LNCaP clone FGC (cell line): Measurements from ENCODE around the gene RANBP9.
A peak's percentile ranks its signal among the peaks of the same experiment; 100 is the strongest.

Experiments used
- DNase-seq: peaks from one replicate; pipeline ENCODE4 v3.0.0-alpha.2; 2011; ENCODE audit warnings: low read depth
- H3K4me3 ChIP-seq: 2 replicates; pipeline ENCODE4 v1.5.1; 2011; ENCODE audit warnings: mild to moderate bottlenecking, low read depth, low read length, control low read depth
- TF ChIP-seq, protein P1 (sequence below): IDR thresholded peaks from 2 replicates; pipeline ENCODE4 v1.5.1; 2012; ENCODE audit warnings: mild to moderate bottlenecking; ENCODE audit not compliant: control insufficient read depth, insufficient read depth; ENCODE audit errors: extremely low read depth

RANBP9 gene

DNA sequence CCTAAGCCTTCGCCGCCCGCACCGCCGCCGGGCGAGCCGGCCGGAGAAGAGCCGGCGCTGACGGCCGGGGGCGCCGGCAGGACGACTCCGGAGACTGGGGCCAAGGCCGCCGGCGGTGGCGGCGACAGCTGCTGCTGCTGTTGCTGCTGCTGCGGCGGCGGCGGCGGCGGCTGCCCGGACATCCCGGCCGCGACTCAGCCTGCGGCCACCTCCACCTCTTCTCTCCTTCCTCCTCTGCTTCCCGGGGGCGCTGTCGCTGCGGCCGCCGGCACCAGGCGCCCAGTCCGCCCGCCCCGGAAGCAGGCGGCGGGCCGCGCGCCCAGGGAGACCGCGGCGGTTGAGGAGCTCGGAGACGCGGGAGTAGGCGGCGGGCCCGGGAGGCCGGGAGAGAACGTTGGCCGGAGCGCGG lies 307 bp downstream of the RANBP9 start:
- DNase-seq = no peak
- H3K4me3 ChIP-seq = peak overlapping the region; percentile 89
- TF ChIP-seq, protein P1, sequence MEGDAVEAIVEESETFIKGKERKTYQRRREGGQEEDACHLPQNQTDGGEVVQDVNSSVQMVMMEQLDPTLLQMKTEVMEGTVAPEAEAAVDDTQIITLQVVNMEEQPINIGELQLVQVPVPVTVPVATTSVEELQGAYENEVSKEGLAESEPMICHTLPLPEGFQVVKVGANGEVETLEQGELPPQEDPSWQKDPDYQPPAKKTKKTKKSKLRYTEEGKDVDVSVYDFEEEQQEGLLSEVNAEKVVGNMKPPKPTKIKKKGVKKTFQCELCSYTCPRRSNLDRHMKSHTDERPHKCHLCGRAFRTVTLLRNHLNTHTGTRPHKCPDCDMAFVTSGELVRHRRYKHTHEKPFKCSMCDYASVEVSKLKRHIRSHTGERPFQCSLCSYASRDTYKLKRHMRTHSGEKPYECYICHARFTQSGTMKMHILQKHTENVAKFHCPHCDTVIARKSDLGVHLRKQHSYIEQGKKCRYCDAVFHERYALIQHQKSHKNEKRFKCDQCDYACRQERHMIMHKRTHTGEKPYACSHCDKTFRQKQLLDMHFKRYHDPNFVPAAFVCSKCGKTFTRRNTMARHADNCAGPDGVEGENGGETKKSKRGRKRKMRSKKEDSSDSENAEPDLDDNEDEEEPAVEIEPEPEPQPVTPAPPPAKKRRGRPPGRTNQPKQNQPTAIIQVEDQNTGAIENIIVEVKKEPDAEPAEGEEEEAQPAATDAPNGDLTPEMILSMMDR = peak; percentile 41

DNA sequence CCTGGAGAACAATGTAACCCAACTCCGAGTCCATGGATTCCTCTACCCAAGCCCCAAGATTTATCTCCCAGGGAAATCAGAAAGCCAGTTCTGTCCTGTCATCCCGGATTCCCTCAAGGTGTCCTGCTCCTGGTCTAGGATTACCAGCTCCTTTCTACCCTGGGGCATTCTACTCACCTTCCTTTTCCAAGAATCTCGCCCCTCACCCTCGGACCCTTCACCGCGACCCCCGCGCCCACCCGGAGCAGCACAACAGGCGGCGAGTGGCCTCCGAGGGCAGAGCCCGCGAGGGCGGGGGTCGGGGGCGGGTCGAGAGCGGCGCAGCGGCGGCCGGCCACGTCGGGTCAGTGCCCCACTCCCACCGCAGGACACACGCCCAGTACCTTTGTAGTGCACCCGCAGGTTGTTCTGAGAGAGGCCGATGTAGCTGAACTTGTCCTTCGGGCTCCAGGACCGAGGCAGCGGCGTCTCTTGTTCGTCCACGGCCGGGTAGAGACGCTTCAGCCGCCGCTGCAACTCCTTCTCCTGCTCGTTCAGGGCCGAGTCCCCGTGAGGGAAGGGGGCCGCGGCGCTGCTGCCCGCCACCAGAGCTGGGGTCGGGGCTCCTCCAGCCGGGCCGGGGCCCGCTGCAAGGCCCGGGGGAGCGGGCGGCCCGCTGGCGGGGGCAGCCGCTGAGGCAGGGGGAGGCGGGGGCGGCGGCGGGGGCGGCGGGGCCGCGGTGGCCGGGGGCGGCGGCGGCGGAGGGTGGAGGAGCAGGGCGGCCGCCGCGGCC lies 897 bp downstream of the RANBP9 start:
- no peak for DNase-seq
- H3K4me3 ChIP-seq = peak overlapping the region; percentile 89
- TF ChIP-seq, protein P1 = no peak

DNA sequence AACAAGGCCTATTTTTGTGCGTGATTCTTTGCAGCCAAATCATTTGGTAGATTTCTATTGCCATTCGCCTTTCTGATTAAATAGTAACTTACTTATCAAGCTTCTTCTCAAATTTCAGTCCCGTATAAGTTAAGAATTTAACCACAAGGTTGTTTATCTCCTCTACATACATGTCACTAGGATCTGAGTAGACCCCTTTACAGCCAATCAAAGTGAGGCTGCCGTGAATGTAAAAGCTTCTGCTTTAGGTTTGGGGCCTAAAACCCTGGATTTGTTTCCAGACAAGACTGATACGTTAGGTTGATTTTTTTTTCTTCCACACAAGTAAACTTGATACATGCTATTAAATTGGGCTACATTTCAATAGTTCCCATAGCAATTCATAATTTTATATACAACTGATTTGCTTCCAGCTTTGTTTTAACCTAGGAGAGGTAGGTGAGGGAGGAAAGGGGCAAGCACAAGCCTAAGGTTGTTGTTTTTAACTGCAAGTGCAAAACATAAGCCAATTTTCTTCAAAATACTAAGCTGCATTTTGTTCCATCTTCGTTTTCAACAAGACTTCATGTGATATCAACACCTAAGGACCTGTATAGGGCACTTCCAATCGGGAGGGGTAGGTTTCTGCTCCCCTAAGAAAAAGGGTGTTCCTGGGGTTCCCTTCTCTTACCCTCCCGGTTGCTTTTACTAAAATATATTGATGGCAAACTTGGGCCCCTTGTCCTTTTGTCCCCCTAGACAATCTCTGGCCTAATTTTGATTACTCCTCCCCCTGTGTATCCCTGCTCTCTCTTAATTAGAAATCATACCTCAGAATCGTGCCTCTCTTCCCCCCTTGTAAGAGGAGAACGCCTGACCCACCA lies 1.7 kb downstream of the RANBP9 start:
- DNase-seq = no peak
- peak overlapping the region; percentile 89 for H3K4me3 ChIP-seq
- TF ChIP-seq, protein P1 = no peak

DNA sequence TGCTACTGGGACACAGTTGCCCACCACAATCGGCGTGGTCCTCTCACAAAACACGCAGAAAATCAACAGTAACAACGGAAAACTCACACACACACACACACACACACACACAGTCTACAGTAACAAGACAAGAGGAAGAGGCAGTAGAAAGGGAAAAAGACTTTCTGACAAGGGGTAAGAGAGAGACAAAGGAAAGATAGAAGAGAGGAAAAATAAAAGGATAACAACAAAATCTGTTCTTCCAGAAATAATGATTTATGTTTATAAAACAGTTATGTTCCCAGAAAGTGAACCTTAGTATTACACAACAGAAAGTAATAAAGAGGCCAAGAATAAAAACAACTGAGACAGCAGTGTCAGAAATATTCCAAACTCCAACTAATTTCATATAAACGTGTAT lies 2.9 kb downstream of the RANBP9 start:
- TF ChIP-seq, protein P1 = no peak
- no peak for DNase-seq
- H3K4me3 ChIP-seq = peak overlapping the region; percentile 89

DNA sequence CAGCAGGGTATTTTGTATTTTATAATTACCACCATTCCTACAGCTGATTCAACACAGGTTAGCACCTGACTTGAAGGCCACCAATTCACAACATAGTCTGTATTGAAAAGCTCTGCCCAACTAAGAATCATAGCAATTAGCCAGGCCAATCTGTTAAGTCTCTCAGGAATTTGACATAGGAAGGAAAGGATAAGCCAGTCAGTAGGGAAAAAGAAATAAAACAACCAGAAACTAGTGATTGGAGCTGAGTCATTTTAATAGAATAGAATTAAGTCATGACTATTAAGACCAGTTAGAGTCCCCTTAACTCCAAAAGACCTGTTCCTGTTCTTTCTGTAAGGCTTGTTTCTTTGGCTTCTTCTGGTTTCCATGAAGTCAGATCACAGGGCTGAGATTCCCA lies 8.1 kb downstream of the RANBP9 start:
- TF ChIP-seq, protein P1 = no peak
- no peak overlapping the region for H3K4me3 ChIP-seq
- no peak for DNase-seq

DNA sequence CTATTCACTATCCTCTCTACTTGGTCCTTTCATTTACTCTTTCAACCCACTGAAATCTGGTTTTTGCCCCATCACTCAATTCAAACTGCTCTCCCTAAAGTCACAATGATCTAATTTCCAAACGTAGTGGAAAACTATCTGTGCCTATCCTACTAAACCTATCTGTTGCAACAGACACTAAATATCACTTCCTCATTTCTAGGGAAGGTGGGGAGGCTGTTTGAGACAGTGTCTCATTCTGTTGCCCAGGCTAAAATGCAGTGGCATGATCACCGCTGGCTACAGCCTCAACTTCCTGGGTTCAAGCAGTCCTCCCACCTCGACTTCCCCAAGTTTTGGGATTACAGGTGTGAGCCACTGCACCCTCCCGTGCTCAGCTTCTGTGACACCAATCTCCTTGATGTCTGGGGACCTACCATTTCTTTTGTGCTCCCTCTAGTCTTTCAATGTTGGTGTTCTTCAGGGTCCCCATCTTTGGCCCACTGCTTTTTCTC lies 8.8 kb downstream of the RANBP9 start:
- TF ChIP-seq, protein P1 = no peak
- DNase-seq = no peak
- no peak overlapping the region for H3K4me3 ChIP-seq
